Endothelial cell of umbilical vein (primary cell): ENCODE measurements around the gene DQX1.

Experiments used
- EZH2 ChIP-seq: IDR thresholded peaks from 2 replicates; pipeline ENCODE4 v1.6.1; 2012; ENCODE audit warnings: borderline replicate concordance, low read depth, mild to moderate bottlenecking, moderate library complexity, low read length, inconsistent platforms; ENCODE audit not compliant: severe bottlenecking
- FOS ChIP-seq: IDR thresholded peaks from 2 replicates; pipeline ENCODE4 v1.6.1; 2011; ENCODE audit warnings: mild to moderate bottlenecking, low read length, moderate library complexity, borderline replicate concordance; ENCODE audit not compliant: insufficient read depth
- GATA2 ChIP-seq: IDR thresholded peaks from 2 replicates; pipeline ENCODE4 v1.7.0; 2011; ENCODE audit warnings: low read depth, mild to moderate bottlenecking, moderate library complexity, mixed read lengths, low read length; ENCODE audit not compliant: insufficient read length, insufficient read depth
- JUN ChIP-seq: IDR thresholded peaks from 2 replicates; pipeline ENCODE4 v1.6.1; 2011; ENCODE audit warnings: borderline replicate concordance, low read depth; ENCODE audit not compliant: insufficient read length, insufficient read depth
- MAX ChIP-seq: IDR thresholded peaks from 2 replicates; pipeline ENCODE4 v1.6.1; 2011; ENCODE audit not compliant: insufficient read depth, insufficient read length
- POLR2A ChIP-seq: IDR thresholded peaks from 2 replicates; pipeline ENCODE4 v1.6.1; 2012; ENCODE audit warnings: low read depth, mild to moderate bottlenecking, control low read depth, low read length
- POLR2AphosphoS5 ChIP-seq: IDR thresholded peaks from 2 replicates; pipeline ENCODE4 v1.6.1; 2012; ENCODE audit warnings: low read depth, mild to moderate bottlenecking, control low read depth, low read length, moderate library complexity; ENCODE audit not compliant: insufficient read depth
- TF ChIP-seq, protein P1 (sequence below), 2 donors: IDR thresholded peaks; 1 replicate in 1 of 2; 2 replicates in 1 of 2; pipeline ENCODE4 v1.5.1; 2011; ENCODE audit warnings: low read length in 2 of 2, mild to moderate bottlenecking in 2 of 2, moderate library complexity in 2 of 2, control low read depth in 1 of 2, inconsistent platforms in 1 of 2, low read depth in 1 of 2; ENCODE audit not compliant: insufficient read depth in 1 of 2; ENCODE audit errors: extremely low read depth in 1 of 2

- TF ChIP-seq POLR2A (no peak), EZH2 (no peak), MAX (no peak), FOS (no peak), POLR2AphosphoS5 (no peak), JUN (no peak), GATA2 (no peak)
- TF ChIP-seq, protein P1, sequence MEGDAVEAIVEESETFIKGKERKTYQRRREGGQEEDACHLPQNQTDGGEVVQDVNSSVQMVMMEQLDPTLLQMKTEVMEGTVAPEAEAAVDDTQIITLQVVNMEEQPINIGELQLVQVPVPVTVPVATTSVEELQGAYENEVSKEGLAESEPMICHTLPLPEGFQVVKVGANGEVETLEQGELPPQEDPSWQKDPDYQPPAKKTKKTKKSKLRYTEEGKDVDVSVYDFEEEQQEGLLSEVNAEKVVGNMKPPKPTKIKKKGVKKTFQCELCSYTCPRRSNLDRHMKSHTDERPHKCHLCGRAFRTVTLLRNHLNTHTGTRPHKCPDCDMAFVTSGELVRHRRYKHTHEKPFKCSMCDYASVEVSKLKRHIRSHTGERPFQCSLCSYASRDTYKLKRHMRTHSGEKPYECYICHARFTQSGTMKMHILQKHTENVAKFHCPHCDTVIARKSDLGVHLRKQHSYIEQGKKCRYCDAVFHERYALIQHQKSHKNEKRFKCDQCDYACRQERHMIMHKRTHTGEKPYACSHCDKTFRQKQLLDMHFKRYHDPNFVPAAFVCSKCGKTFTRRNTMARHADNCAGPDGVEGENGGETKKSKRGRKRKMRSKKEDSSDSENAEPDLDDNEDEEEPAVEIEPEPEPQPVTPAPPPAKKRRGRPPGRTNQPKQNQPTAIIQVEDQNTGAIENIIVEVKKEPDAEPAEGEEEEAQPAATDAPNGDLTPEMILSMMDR (IDR thresholded peaks at IDR 0.05; ENCODE audit: extremely low read depth in 1 of 2, insufficient read depth in 1 of 2, low read depth in 1 of 2, low read length in 2 of 2) = no peak
Observed at GRCh38 chr2:74502147-74502719, 23.8 kb downstream of the DQX1 start.
